Measurements from ENCODE around the gene PTP4A1.

Gene PTP4A1

GRCh38 chr6:63556369-63556768 is 15.9 kb upstream of the PTP4A1 start:
- no peak for DNase-seq (ENCODE audit: low read depth in 1 of 2, low spot score in 1 of 2)
- H3K4me3 ChIP-seq (replicated peaks; ENCODE audit: insufficient read depth, low read length): no peak overlapping the region
- no peaks in the 10 kb centered on the region for H3K27me3 ChIP-seq (ENCODE audit: insufficient read depth, poor library complexity, severe bottlenecking)
- H3K27ac ChIP-seq (replicated peaks): no peak overlapping the region
- TF ChIP-seq POLR2AphosphoS5 (IDR thresholded peaks at IDR 0.05; ENCODE audit: low read depth): no peak
- TF ChIP-seq SPI1 (IDR thresholded peaks at IDR 0.05; ENCODE audit: borderline replicate concordance, low read depth): no peak
- no peak for TF ChIP-seq REST (IDR thresholded peaks at IDR 0.05; ENCODE audit: insufficient replicate concordance, low read depth)
- no peak for TF ChIP-seq GABPA (IDR thresholded peaks at IDR 0.05; ENCODE audit: low read depth)
- no peak for TF ChIP-seq CTCF (IDR thresholded peaks at IDR 0.05; ENCODE audit: insufficient read depth, low read length)

- H3K4me3 ChIP-seq (replicated peaks; ENCODE audit: insufficient read depth, low read length): no peak overlapping the region
- no peak for DNase-seq (ENCODE audit: low read depth in 1 of 2, low spot score in 1 of 2)
- H3K27me3 ChIP-seq (ENCODE audit: insufficient read depth, poor library complexity, severe bottlenecking): no peaks in the 10 kb centered on the region
- no peak for TF ChIP-seq REST (IDR thresholded peaks at IDR 0.05; ENCODE audit: insufficient replicate concordance, low read depth)
- no peak for TF ChIP-seq GABPA (IDR thresholded peaks at IDR 0.05; ENCODE audit: low read depth)
- TF ChIP-seq POLR2AphosphoS5 (IDR thresholded peaks at IDR 0.05; ENCODE audit: low read depth): no peak
- H3K27ac ChIP-seq (replicated peaks): no peak overlapping the region
These were observed 14.0 kb upstream of the PTP4A1 start for GRCh38 chr6:63558278-63558677.

DNA sequence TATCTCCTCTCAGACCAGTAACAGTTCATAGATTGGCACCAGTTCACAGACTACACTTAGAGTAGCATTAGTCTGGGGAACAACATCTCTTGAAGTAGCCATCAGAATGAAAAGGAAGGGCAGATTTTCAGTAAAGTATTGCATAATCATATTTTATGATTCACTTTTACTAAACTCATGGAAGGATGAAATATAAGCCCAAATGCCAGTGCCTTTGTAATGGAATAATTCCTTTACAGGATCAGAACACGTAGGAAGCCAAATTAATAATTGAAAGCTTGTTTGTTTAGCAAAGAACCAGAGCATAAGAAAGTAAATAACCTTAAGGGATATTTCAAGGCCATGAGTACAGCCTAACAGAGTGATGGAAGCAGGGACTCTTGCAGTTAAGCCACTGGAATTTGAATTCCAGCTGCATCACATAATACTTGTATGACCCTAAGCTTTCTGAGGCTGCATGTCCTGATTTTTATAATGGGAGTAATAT is 11.4 kb upstream of the PTP4A1 start:
- Histone ChIP-seq H3K4me3 (replicated peaks; ENCODE audit: insufficient read depth, low read length) (no peak overlapping the region), H3K27ac (replicated peaks) (no peak overlapping the region), H3K27me3 (ENCODE audit: insufficient read depth, poor library complexity, severe bottlenecking) (no peaks in the 10 kb centered on the region)
- no peak for DNase-seq (ENCODE audit: low read depth in 1 of 2, low spot score in 1 of 2)
- TF ChIP-seq CTCF (IDR thresholded peaks at IDR 0.05; ENCODE audit: insufficient read depth, low read length) (no peak), REST (IDR thresholded peaks at IDR 0.05; ENCODE audit: insufficient replicate concordance, low read depth) (no peak), POLR2AphosphoS5 (IDR thresholded peaks at IDR 0.05; ENCODE audit: low read depth) (no peak), GABPA (IDR thresholded peaks at IDR 0.05; ENCODE audit: low read depth) (no peak), SPI1 (IDR thresholded peaks at IDR 0.05; ENCODE audit: borderline replicate concordance, low read depth) (no peak)
